Endothelial cell of umbilical vein (primary cell): ENCODE data around the gene TBC1D16.

Experiments used
- CTCF ChIP-seq, 2 donors: IDR thresholded peaks; 1 replicate in 1 of 2; 2 replicates in 1 of 2; pipeline ENCODE4 v1.5.1; 2011; ENCODE audit warnings: low read length in 2 of 2, mild to moderate bottlenecking in 2 of 2, moderate library complexity in 2 of 2, control low read depth in 1 of 2, inconsistent platforms in 1 of 2, low read depth in 1 of 2; ENCODE audit not compliant: insufficient read depth in 1 of 2; ENCODE audit errors: extremely low read depth in 1 of 2
- EZH2 ChIP-seq: IDR thresholded peaks from 2 replicates; pipeline ENCODE4 v1.6.1; 2012; ENCODE audit warnings: borderline replicate concordance, low read depth, mild to moderate bottlenecking, moderate library complexity, low read length, inconsistent platforms; ENCODE audit not compliant: severe bottlenecking
- FOS ChIP-seq: IDR thresholded peaks from 2 replicates; pipeline ENCODE4 v1.6.1; 2011; ENCODE audit warnings: mild to moderate bottlenecking, low read length, moderate library complexity, borderline replicate concordance; ENCODE audit not compliant: insufficient read depth
- JUN ChIP-seq: IDR thresholded peaks from 2 replicates; pipeline ENCODE4 v1.6.1; 2011; ENCODE audit warnings: borderline replicate concordance, low read depth; ENCODE audit not compliant: insufficient read length, insufficient read depth
- MYC ChIP-seq: IDR thresholded peaks from one replicate; pipeline ENCODE4 v1.6.1; 2011; ENCODE audit warnings: mild to moderate bottlenecking, low read depth, low read length
- POLR2A ChIP-seq: IDR thresholded peaks from 2 replicates; pipeline ENCODE4 v1.6.1; 2012; ENCODE audit warnings: low read depth, mild to moderate bottlenecking, control low read depth, low read length
- POLR2AphosphoS5 ChIP-seq: IDR thresholded peaks from 2 replicates; pipeline ENCODE4 v1.6.1; 2012; ENCODE audit warnings: low read depth, mild to moderate bottlenecking, control low read depth, low read length, moderate library complexity; ENCODE audit not compliant: insufficient read depth
- TF ChIP-seq, protein P1 (sequence below): IDR thresholded peaks from 2 replicates; pipeline ENCODE4 v1.6.1; 2011; ENCODE audit not compliant: insufficient read depth, insufficient read length

GRCh38 chr17:80047176-80047575 is 11.5 kb upstream of the TBC1D16 start:
- TF ChIP-seq EZH2 (no peak), FOS (no peak), CTCF (IDR thresholded peaks at IDR 0.05; ENCODE audit: extremely low read depth in 1 of 2, insufficient read depth in 1 of 2, low read depth in 1 of 2, low read length in 2 of 2) (no peak), POLR2A (no peak), POLR2AphosphoS5 (no peak), JUN (no peak), MYC (no peak)
- TF ChIP-seq, protein P1, sequence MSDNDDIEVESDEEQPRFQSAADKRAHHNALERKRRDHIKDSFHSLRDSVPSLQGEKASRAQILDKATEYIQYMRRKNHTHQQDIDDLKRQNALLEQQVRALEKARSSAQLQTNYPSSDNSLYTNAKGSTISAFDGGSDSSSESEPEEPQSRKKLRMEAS = no peak
